PFSK-1 (cell line): ENCODE data around the gene AMELX.

Experiments
- FOXP2 ChIP-seq: optimal IDR thresholded peaks from 2 replicates; pipeline ENCODE3; 2011; ENCODE audit warnings: borderline replicate concordance, control low read depth, inconsistent platforms; ENCODE audit not compliant: insufficient read depth; ENCODE audit errors: extremely low read length, extremely low read depth
- POLR2AphosphoS5 ChIP-seq: IDR thresholded peaks from 2 replicates; pipeline ENCODE4 v1.6.1; 2012; ENCODE audit warnings: low read depth, mild to moderate bottlenecking, control low read depth, low read length, moderate library complexity
- REST ChIP-seq, 2 experiments: IDR thresholded peaks; 2 replicates each; pipeline versions ENCODE4 v1.6.1 to v1.8.0; 2011 to 2012; ENCODE audit warnings: low read depth in 2 of 2, low read length in 2 of 2, control low read depth in 1 of 2, inconsistent platforms in 1 of 2, mild to moderate bottlenecking in 1 of 2, moderate library complexity in 1 of 2; ENCODE audit not compliant: insufficient read depth in 1 of 2
- SIN3A ChIP-seq: IDR thresholded peaks from 2 replicates; pipeline ENCODE4 v1.6.1; 2012; ENCODE audit warnings: mild to moderate bottlenecking, low read length, moderate library complexity, borderline replicate concordance; ENCODE audit not compliant: insufficient read depth
- TAF1 ChIP-seq: IDR thresholded peaks from 2 replicates; pipeline ENCODE4 v1.6.1; 2012; ENCODE audit warnings: low read length, control low read depth, borderline replicate concordance; ENCODE audit not compliant: insufficient read depth

DNA sequence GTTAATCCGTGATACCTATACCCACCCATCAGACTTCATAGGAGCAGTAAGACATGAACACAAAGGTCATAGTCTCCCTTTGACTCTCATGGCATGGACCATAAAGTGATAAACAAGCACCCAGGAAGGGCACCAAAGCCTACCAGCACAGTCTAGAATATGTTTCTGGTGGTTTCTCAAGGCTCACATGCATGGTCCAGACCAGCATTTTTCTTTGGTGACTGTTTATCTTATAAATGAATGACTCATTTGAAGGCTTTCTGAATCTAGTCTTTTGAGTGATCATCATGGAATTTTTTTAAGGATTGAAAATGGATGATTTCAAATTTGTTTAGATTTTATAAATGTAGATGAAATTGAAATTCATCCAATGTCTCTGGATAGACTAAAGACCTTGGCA, 32.0 kb upstream of the AMELX start:
- TF ChIP-seq REST (IDR thresholded peaks at IDR 0.05; ENCODE audit: insufficient read depth in 1 of 2, low read depth in 2 of 2, low read length in 2 of 2) (no peak), POLR2AphosphoS5 (no peak), FOXP2 (no peak), SIN3A (no peak), TAF1 (no peak)
